Measurements from ENCODE around the gene GPR18. TPM values are rescaled to one million over a fixed set of nuclear protein-coding genes. Genes with fewer than 3 reads are reported as not detected.

Gene GPR18
- total and polyA plus RNA-seq, 11 donors: 0.04 to 1.1 (median 0.34) TPM; not detected in 8

DNA sequence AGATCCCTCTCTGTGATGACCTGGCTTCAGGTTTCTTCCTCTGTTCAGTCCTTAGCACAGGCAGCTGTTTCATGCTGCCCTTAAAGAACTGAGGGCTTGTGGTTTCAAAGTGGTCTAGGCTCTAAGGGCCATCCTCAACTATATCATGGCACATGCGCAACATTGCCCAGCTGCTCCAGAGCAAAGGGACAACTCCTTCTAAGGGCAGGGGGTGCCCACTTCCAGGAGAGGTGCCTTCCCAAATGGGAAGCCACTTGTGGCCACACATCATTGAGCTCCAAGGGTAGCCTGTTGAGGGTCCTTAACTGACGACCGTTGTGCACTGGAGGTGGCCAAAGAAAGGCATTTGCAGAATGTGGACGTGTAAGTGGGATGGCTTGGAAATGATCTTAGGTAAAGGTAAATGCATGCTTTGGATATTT lies 41.8 kb upstream of the GPR18 start:
- no peak for ATAC-seq
- Histone ChIP-seq H3K27ac (peak overlapping the region in 1 of 12 donors; percentile 3), H3K27me3 (no peaks in the 10 kb centered on the region), H3K9me3 (no peaks in the 10 kb centered on the region), H3K4me1 (peaks cover 0 to 84% (median 0%) of the 10 kb centered on the region in 12 donors), H3K4me3 (no peak overlapping the region), H3K36me3 (peaks cover 0 to 4% (median 0%) of the 10 kb centered on the region in 9 donors)
- intact Hi-C loops (cut with DNase I): no loop called here
- no peak for DNase-seq
- no peak for TF ChIP-seq POLR2A (IDR thresholded peaks at IDR 0.05)
- TF ChIP-seq, protein P1, sequence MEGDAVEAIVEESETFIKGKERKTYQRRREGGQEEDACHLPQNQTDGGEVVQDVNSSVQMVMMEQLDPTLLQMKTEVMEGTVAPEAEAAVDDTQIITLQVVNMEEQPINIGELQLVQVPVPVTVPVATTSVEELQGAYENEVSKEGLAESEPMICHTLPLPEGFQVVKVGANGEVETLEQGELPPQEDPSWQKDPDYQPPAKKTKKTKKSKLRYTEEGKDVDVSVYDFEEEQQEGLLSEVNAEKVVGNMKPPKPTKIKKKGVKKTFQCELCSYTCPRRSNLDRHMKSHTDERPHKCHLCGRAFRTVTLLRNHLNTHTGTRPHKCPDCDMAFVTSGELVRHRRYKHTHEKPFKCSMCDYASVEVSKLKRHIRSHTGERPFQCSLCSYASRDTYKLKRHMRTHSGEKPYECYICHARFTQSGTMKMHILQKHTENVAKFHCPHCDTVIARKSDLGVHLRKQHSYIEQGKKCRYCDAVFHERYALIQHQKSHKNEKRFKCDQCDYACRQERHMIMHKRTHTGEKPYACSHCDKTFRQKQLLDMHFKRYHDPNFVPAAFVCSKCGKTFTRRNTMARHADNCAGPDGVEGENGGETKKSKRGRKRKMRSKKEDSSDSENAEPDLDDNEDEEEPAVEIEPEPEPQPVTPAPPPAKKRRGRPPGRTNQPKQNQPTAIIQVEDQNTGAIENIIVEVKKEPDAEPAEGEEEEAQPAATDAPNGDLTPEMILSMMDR (IDR thresholded peaks at IDR 0.05): no peak
- WGBS, 4 donors: 77 to 91% (median 88%) methylated on average over 4 of the region's 4 CpGs

DNA sequence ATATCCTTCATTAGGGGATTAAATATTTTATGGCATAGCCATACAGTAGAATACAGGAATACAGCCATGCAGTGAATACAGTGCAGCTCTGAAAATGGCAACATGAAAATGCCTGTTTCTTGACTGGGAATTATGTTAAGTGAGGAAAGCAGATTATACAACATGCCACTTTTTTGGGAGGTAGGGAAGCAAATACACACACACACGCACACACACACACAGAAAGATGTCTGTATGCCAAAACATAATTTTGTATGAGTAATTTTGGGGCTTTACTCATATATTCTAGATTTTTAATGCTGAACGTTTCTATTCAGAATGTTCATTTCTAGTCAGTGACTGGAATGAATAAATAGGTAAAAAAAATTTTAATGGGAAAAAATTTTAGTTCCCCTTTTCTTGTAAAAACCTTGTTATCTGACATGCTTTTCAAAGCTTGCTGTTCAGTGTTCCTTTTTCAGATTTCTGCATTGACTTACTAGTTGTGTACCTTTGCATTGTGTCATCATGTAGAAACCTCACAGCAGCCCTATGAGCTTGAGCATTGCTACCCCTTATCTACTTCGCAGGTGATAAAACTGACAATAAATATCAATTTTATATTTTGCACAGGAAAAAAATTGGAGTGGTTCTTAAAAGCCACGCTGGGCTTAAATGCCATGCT lies 41.2 kb upstream of the GPR18 start:
- DNase-seq: no peak
- 92 to 95% (median 94%) methylated on average over 4 of the region's 4 CpGs for WGBS, 4 donors
- peaks cover 0 to 4% (median 0%) of the 10 kb centered on the region in 9 donors for H3K36me3 ChIP-seq
- peak overlapping the region in 1 of 12 donors; percentile 87 for H3K27ac ChIP-seq
- H3K9me3 ChIP-seq: no peaks in the 10 kb centered on the region
- intact Hi-C loops (cut with DNase I): no loop called here
- peaks cover 0 to 83% (median 0%) of the 10 kb centered on the region in 12 donors for H3K4me1 ChIP-seq
- no peaks in the 10 kb centered on the region for H3K27me3 ChIP-seq
- TF ChIP-seq POLR2A (IDR thresholded peaks at IDR 0.05): no peak
- TF ChIP-seq, protein P1 (IDR thresholded peaks at IDR 0.05): no peak
- no peak for ATAC-seq
- H3K4me3 ChIP-seq: no peak overlapping the region

DNA sequence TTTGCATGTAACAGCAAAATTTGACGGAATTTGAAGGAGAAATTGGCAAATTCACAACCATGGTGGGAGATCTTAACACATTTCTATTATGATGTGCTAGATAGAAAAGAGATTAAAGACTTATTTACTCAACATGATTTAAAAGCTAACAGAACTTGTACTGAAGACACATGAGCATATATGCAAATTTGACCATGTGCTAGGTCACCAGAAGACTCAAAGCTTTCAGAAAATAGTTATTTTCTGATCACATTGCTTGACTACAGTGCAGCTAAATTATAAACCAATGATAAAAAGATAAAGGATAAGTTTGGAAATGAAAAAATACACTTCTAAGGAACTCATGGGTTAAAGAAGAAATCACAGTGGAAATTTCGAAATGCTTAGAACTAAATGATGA lies 39.9 kb upstream of the GPR18 start:
- Histone ChIP-seq H3K4me3 (no peak overlapping the region), H3K27ac (peak overlapping the region in 1 of 12 donors; percentile 87), H3K4me1 (peaks cover 0 to 83% (median 0%) of the 10 kb centered on the region in 12 donors), H3K9me3 (no peaks in the 10 kb centered on the region), H3K36me3 (peaks cover 0 to 7% (median 0%) of the 10 kb centered on the region in 9 donors), H3K27me3 (no peaks in the 10 kb centered on the region)
- TF ChIP-seq POLR2A (IDR thresholded peaks at IDR 0.05): no peak
- TF ChIP-seq, protein P1 (IDR thresholded peaks at IDR 0.05): no peak
- 93 to 97% (median 96%) methylated on average over 2 of the region's 2 CpGs for WGBS, 4 donors
- ATAC-seq: no peak
- DNase-seq: no peak
- intact Hi-C loops (cut with DNase I): no loop called here

DNA sequence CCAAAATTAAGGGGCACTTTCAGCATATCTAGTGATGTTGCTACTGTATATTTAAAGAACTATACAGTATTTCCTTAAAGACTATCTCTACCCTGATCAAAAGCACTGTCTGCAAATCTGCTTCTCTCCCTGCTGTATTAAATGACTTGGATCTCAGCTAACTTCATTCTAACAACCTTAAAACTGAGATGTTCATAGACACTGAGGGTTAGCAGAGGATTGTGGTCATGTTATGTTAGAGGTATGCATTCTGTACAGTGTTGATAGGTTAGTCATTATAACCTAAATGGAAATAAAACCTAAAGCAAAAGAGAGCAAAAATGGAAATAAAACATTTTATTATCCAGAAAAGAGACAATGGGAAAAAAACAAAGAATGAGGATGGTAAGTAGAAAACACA lies 39.2 kb upstream of the GPR18 start:
- TF ChIP-seq, protein P1 (IDR thresholded peaks at IDR 0.05): no peak
- TF ChIP-seq POLR2A (IDR thresholded peaks at IDR 0.05): no peak
- H3K27me3 ChIP-seq: no peaks in the 10 kb centered on the region
- no peak for DNase-seq
- intact Hi-C loops (cut with DNase I): no loop called here
- H3K4me3 ChIP-seq: peak overlapping the region in 1 of 12 donors; percentile 29
- H3K36me3 ChIP-seq: peaks cover 0 to 7% (median 0%) of the 10 kb centered on the region in 9 donors
- peak overlapping the region in 1 of 12 donors; percentile 87 for H3K27ac ChIP-seq
- no peak for ATAC-seq
- H3K9me3 ChIP-seq: no peaks in the 10 kb centered on the region
- peaks cover 0 to 80% (median 0%) of the 10 kb centered on the region in 12 donors for H3K4me1 ChIP-seq
